OCI-LY7 (cell line): ENCODE data around the gene GADL1. TPM values are rescaled to one million over a fixed set of nuclear protein-coding genes. Genes with fewer than 3 reads are reported as not detected.

Experiments used
- BruUV-seq: library from RNA; stranded (reverse); fragments of 400-500 nt; replicated peaks from 2 replicates; lab custom pipeline; 2021; lab: Mats Ljungman, UMichigan
- CTCF ChIA-PET: fragments of 300-600 bp; sonication (Branson Sonifier 250); formaldehyde crosslinking; loops from one replicate; lab custom pipeline; 2022; ENCODE audit warnings: antibody characterized with exemption; ENCODE audit not compliant: unreplicated experiment; lab: Charles Lee
- POLR2A ChIA-PET: fragments of 300-600 bp; sonication (Branson Sonifier 250); formaldehyde crosslinking; loops from one replicate; lab custom pipeline; 2022; ENCODE audit warnings: antibody characterized with exemption; lab: Charles Lee
- DNase-seq: peaks from one replicate; pipeline ENCODE4 v3.0.0-alpha.2; 2015; ENCODE audit warnings: low spot score
- H2AFZ ChIP-seq: fragments of 200-600 bp; sonication (generic), shearing (Covaris generic); 2 replicates; pipeline ENCODE4 v1.6.1; 2014; ENCODE audit warnings: mild to moderate bottlenecking, antibody characterized with exemption, low read length, moderate library complexity
- H3K27ac ChIP-seq: fragments of 200-600 bp; sonication (generic); 2 replicates; pipeline ENCODE4 v1.5.1; 2014; ENCODE audit warnings: mixed run types, low read depth, mild to moderate bottlenecking, moderate library complexity, low read length, inconsistent platforms; ENCODE audit not compliant: poor library complexity, severe bottlenecking
- H3K36me3 ChIP-seq: fragments of 200-600 bp; sonication (generic); 2 replicates; pipeline ENCODE4 v1.6.1; 2014; ENCODE audit warnings: mild to moderate bottlenecking, antibody characterized with exemption, low read length, moderate library complexity, mixed read lengths; ENCODE audit not compliant: insufficient read depth
- H3K4me1 ChIP-seq: fragments of 200-600 bp; sonication (generic); 2 replicates; pipeline ENCODE4 v1.5.1; 2014; ENCODE audit warnings: mild to moderate bottlenecking, low read length; ENCODE audit not compliant: insufficient read depth, poor library complexity, severe bottlenecking
- H3K4me2 ChIP-seq: fragments of 200-600 bp; sonication (generic); 2 replicates; pipeline ENCODE4 v1.6.1; 2014; ENCODE audit warnings: mild to moderate bottlenecking, low read length
- H3K4me3 ChIP-seq: fragments of 200-600 bp; sonication (generic); 2 replicates; pipeline ENCODE4 v1.5.1; 2014; ENCODE audit warnings: mild to moderate bottlenecking, low read depth, low read length; ENCODE audit not compliant: poor library complexity, severe bottlenecking
- H3K79me2 ChIP-seq: fragments of 200-600 bp; sonication (generic); 2 replicates; pipeline ENCODE4 v1.6.1; 2016; ENCODE audit warnings: low read depth, mild to moderate bottlenecking, low read length, moderate library complexity, mixed read lengths; ENCODE audit not compliant: insufficient read depth
- H3K9me2 ChIP-seq: fragments of 200-600 bp; sonication (generic); 2 replicates; pipeline ENCODE4 v1.6.1; 2016; ENCODE audit warnings: mild to moderate bottlenecking, low read length, mixed read lengths; ENCODE audit not compliant: insufficient read depth
- H3K9me3 ChIP-seq: fragments of 200-600 bp; sonication (generic); 2 replicates; pipeline ENCODE4 v1.6.1; 2014; ENCODE audit warnings: mild to moderate bottlenecking, mixed run types, low read length, mixed read lengths
- H4K20me1 ChIP-seq: fragments of 200-600 bp; sonication (generic); 2 replicates; pipeline ENCODE4 v1.6.1; 2014; ENCODE audit warnings: mild to moderate bottlenecking, antibody characterized with exemption, low read length, moderate library complexity, mixed read lengths; ENCODE audit not compliant: insufficient read depth
- CTCF ChIP-seq: fragments of 200-600 bp; sonication (generic); conservative IDR thresholded peaks from 2 replicates; pipeline ENCODE4 v1.5.1; 2014; ENCODE audit warnings: mild to moderate bottlenecking, antibody characterized with exemption, low read length, moderate library complexity, mixed read lengths
- EZH2phosphoT487 ChIP-seq: fragments of 200-600 bp; sonication (generic); IDR thresholded peaks from 2 replicates; pipeline ENCODE4 v1.6.1; 2018; ENCODE audit warnings: low read depth, borderline replicate concordance, mild to moderate bottlenecking, mixed run types, antibody characterized with exemption, low read length, moderate library complexity, mixed read lengths
- intact Hi-C: fragments of 100-400 bp; cut with micrococcal nuclease; formaldehyde crosslinking; loops from one replicate; pipeline ENCODE4 v1.10.0; 2022; ENCODE audit not compliant: unreplicated experiment
- total RNA-seq, 2 experiments: library from RNA; depleted of rRNA in 1 of 2; stranded (reverse); fragments of >200 nt in 1 of 2; shearing (Covaris generic) in 1 of 2; gene quantifications; 2 replicates each; pipeline ENCODE4 v1.2.3, GENCODE V29; 2014 to 2022

Gene GADL1
- total RNA-seq, 2 experiments from 2014 or later: not detected

DNA sequence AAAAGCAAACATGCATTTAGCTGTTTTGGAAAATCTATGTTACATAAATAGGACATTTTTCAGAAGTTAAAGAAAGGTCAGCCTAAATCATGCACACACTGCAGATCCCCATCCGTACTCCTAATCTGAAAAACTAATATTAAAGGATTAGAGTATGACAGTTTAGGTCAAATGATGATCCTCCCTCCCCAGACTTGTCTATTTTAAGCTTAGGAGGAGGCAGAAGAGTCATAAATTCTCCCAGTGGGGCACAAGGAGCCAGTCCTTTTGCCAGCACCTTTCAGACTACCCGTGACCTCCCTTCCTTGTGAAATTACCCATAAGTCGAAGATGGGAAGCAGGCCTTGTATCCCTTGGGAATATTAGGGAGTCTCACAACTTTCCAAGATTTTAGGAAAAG is 210.1 kb downstream of the GADL1 start:
- no peaks in the 10 kb centered on the region for H3K4me1 ChIP-seq
- CTCF ChIA-PET: no interaction called here
- H2AFZ ChIP-seq: no peak overlapping the region
- no peak overlapping the region for H3K27ac ChIP-seq
- intact Hi-C loops: no loop called here
- H3K79me2 ChIP-seq: no peaks in the 10 kb centered on the region
- TF ChIP-seq CTCF (no peak), EZH2phosphoT487 (no peak)
- no peaks in the 10 kb centered on the region for H3K9me2 ChIP-seq
- POLR2A ChIA-PET: interaction anchor here (0.6 to 1.5 kb wide), 4 partner anchors 9 to 137 kb away, joined by 3 to 4 read pairs (median 3); no protein-coding TSS in a partner anchor
- H3K9me3 ChIP-seq: no peaks in the 10 kb centered on the region
- BruUV-seq: no TSS peak
- peaks cover 87% of the 10 kb centered on the region for H3K36me3 ChIP-seq
- no peak for DNase-seq
- H3K4me2 ChIP-seq: no peak overlapping the region
- H3K4me3 ChIP-seq: no peak overlapping the region
- no peaks in the 10 kb centered on the region for H4K20me1 ChIP-seq

GRCh38 chr3:30683769-30684168 is 210.7 kb downstream of the GADL1 start:
- H3K27ac ChIP-seq: no peak overlapping the region
- no peaks in the 10 kb centered on the region for H3K79me2 ChIP-seq
- H3K9me3 ChIP-seq: no peaks in the 10 kb centered on the region
- intact Hi-C loops: no loop called here
- no peak for TF ChIP-seq CTCF
- TF ChIP-seq EZH2phosphoT487: no peak
- H3K4me2 ChIP-seq: no peak overlapping the region
- ChIA-PET POLR2A (interaction anchor here (1.3 kb wide), 1 partner anchor 59 kb away, joined by 3 read pairs; no protein-coding TSS in a partner anchor), CTCF (no interaction called here)
- H3K9me2 ChIP-seq: no peaks in the 10 kb centered on the region
- no TSS peak for BruUV-seq
- peaks cover 87% of the 10 kb centered on the region for H3K36me3 ChIP-seq
- H4K20me1 ChIP-seq: no peaks in the 10 kb centered on the region
- H3K4me3 ChIP-seq: no peak overlapping the region
- no peak for DNase-seq
- H2AFZ ChIP-seq: no peak overlapping the region
- no peaks in the 10 kb centered on the region for H3K4me1 ChIP-seq

- Histone ChIP-seq H3K9me2 (no peaks in the 10 kb centered on the region), H3K4me3 (no peak overlapping the region), H2AFZ (no peak overlapping the region), H3K36me3 (peaks cover 85% of the 10 kb centered on the region), H3K4me1 (no peaks in the 10 kb centered on the region), H3K9me3 (no peaks in the 10 kb centered on the region), H4K20me1 (no peaks in the 10 kb centered on the region), H3K79me2 (no peaks in the 10 kb centered on the region), H3K4me2 (no peak overlapping the region), H3K27ac (no peak overlapping the region)
- ChIA-PET POLR2A (interaction anchor here (0.5 to 1.4 kb wide), 4 partner anchors 9 to 476 kb away, joined by 3 to 7 read pairs (median 4); no protein-coding TSS in a partner anchor), CTCF (interaction anchor here (0.9 kb wide), 1 partner anchor 11 kb away, joined by 4 read pairs; no protein-coding TSS in a partner anchor)
- TF ChIP-seq EZH2phosphoT487 (no peak), CTCF (no peak)
- no TSS peak for BruUV-seq
- DNase-seq: no peak
- intact Hi-C loops: no loop called here
These were observed 211.9 kb downstream of the GADL1 start for GRCh38 chr3:30682434-30683155.
